Keratinocyte (primary cell): ENCODE data around the gene LRFN4. TPM values are rescaled to one million over a fixed set of nuclear protein-coding genes. Genes with fewer than 3 reads are reported as not detected.

Experiments
- DNase-seq: peaks from one replicate; pipeline ENCODE4 v3.0.0-alpha.2; 2011; ENCODE audit warnings: low read depth, missing footprints, low spot score
- FAIRE-seq: peaks from 2 replicates; lab custom pipeline; 2011; peaks lifted over from hg19 to GRCh38; lab: Jason Lieb, UNC
- H2AFZ ChIP-seq: 2 replicates; pipeline ENCODE4 v1.6.0; 2012; ENCODE audit warnings: low read length, control low read depth, inconsistent platforms; ENCODE audit not compliant: control insufficient read depth
- H3K27ac ChIP-seq: 2 replicates; pipeline ENCODE4 v1.5.1; 2011; ENCODE audit warnings: low read length; ENCODE audit not compliant: control insufficient read depth, insufficient read depth
- H3K27me3 ChIP-seq: 3 replicates; pipeline ENCODE4 v1.6.0; 2011; ENCODE audit warnings: low read length; ENCODE audit not compliant: control insufficient read depth, insufficient read depth; ENCODE audit errors: extremely low read depth
- H3K36me3 ChIP-seq, 2 experiments: 2 replicates in 1 of 2; 3 replicates in 1 of 2; pipeline ENCODE4 v1.5.1; 2011; ENCODE audit warnings: low read length in 2 of 2, mild to moderate bottlenecking in 1 of 2; ENCODE audit not compliant: control insufficient read depth in 2 of 2, insufficient read depth in 2 of 2; ENCODE audit errors: extremely low read depth in 1 of 2
- H3K4me1 ChIP-seq: 3 replicates; pipeline ENCODE4 v1.5.1; 2011; ENCODE audit warnings: low read length; ENCODE audit not compliant: control insufficient read depth, insufficient read depth; ENCODE audit errors: extremely low read depth
- H3K4me2 ChIP-seq: 3 replicates; pipeline ENCODE4 v1.6.0; 2011; ENCODE audit warnings: low read depth, low read length; ENCODE audit not compliant: control insufficient read depth, insufficient read depth; ENCODE audit errors: extremely low read depth
- H3K4me3 ChIP-seq, 3 experiments: fragments of 200-600 bp in 1 of 3; sonication (generic) in 1 of 3; 2 replicates in 2 of 3; 3 replicates in 1 of 3; pipeline ENCODE4 v1.5.1; 2011 to 2016; ENCODE audit warnings: low read length in 3 of 3, mild to moderate bottlenecking in 3 of 3, control low read depth in 2 of 3, inconsistent platforms in 1 of 3, low read depth in 1 of 3, mixed read lengths in 1 of 3, mixed run types in 1 of 3, moderate library complexity in 1 of 3; ENCODE audit not compliant: control insufficient read depth in 2 of 3, insufficient read depth in 2 of 3; ENCODE audit errors: extremely low read depth in 1 of 3
- H3K79me2 ChIP-seq: 2 replicates; pipeline ENCODE4 v1.6.0; 2012; ENCODE audit warnings: low read length; ENCODE audit not compliant: control insufficient read depth, insufficient read depth
- H3K9ac ChIP-seq: 3 replicates; pipeline ENCODE4 v1.6.0; 2011; ENCODE audit warnings: low read length; ENCODE audit not compliant: control insufficient read depth, insufficient read depth; ENCODE audit errors: extremely low read depth
- H3K9me1 ChIP-seq: 3 replicates; pipeline ENCODE4 v1.6.0; 2011; ENCODE audit warnings: low read length; ENCODE audit not compliant: control insufficient read depth, insufficient read depth; ENCODE audit errors: extremely low read depth
- H3K9me3 ChIP-seq: 2 replicates; pipeline ENCODE4 v1.5.1; 2012; ENCODE audit warnings: low read depth, low read length; ENCODE audit not compliant: control insufficient read depth
- H4K20me1 ChIP-seq: 3 replicates; pipeline ENCODE4 v1.6.0; 2011; ENCODE audit warnings: low read length; ENCODE audit not compliant: control insufficient read depth, insufficient read depth; ENCODE audit errors: extremely low read depth
- CTCF ChIP-seq, 3 experiments: IDR thresholded peaks in 1 of 3; conservative IDR thresholded peaks in 1 of 3; optimal IDR thresholded peaks in 1 of 3; 2 replicates in 2 of 3; 3 replicates in 1 of 3; pipeline versions ENCODE3 to v1.5.1; 2011; ENCODE audit warnings: low read length in 3 of 3, mild to moderate bottlenecking in 3 of 3, moderate library complexity in 2 of 3, control low read depth in 1 of 3, inconsistent platforms in 1 of 3; ENCODE audit not compliant: insufficient read depth in 2 of 3; ENCODE audit errors: extremely low read depth in 1 of 3
- EZH2 ChIP-seq: IDR thresholded peaks from one replicate; pipeline ENCODE4 v1.6.1; 2012; ENCODE audit warnings: inconsistent platforms, mild to moderate bottlenecking, low read length, moderate library complexity
- dilution Hi-C: fragments of 300-500 bp; cut with MboI; formaldehyde crosslinking; loops from one replicate; pipeline ENCODE4 v1.7.0; 2020; ENCODE audit warnings: low sequenced_read_pairs; ENCODE audit not compliant: extremely low pct_ligation_motif_present
- polyA plus RNA-seq, 5 experiments: library from polyadenylated mRNA; depleted of rRNA in 3 of 5; stranded (reverse) in 3 of 5; stranded (forward) in 1 of 5; unstranded in 1 of 5; fragments of >200 nt; gene quantifications; 1 replicate in 1 of 5; 2 replicates in 3 of 5; 3 replicates in 1 of 5; pipeline versions ENCODE4 v1.2.1 to v1.2.3, GENCODE V29; 2011 to 2012; ENCODE audit warnings: missing spikeins in 2 of 5, low read depth in 1 of 5, low replicate concordance in 1 of 5

Gene LRFN4
- polyA plus RNA-seq, 1 donor (not counting 4 experiments of a cell fraction or from before 2014, with no cell fraction given) = 1.1 TPM

DNA sequence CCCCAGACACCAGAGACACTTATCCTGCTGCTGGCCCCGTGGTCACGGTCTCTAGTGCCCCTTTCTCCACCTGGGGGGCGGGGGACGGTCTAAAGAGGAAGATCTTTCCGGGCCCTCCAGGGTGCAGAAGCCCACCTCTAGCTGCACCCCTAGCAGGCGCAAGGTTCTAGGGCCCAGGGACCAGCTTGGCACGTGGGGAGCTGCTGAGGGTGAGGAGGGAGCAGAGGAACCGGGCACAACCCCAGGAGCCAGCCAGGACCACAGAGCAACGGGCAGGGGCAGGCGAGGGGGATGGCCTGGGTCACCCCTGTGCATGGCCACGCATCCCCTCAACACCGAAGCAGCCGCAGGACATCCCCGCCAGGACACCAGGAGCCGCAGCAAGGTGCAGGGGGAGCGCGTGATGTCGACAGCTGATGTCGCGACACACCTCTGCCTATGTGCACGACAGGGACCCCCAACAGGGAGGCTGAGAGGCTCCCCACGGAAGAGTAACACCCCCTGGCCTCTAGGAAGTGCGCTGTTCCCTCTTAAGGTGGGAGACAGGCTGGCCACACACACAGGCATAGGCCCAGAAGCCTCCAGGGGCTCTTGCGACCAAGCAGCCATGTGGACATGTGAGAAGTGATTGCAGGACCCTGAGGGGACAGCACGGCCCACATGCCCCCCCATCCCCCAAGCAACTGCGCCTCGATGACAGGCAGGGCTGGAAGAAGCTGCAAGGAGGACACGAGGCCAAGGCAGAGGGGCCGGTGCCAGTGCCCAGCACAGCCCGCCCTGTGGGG lies 5.1 kb downstream of the LRFN4 start:
- no peak for FAIRE-seq
- peaks cover 6% of the 10 kb centered on the region for H4K20me1 ChIP-seq
- no peaks in the 10 kb centered on the region for H3K79me2 ChIP-seq
- DNase-seq = no peak
- H3K27me3 ChIP-seq = no peaks in the 10 kb centered on the region
- peaks cover 4 to 15% of the 10 kb centered on the region in 2 experiments for H3K36me3 ChIP-seq
- H3K27ac ChIP-seq = no peak overlapping the region
- no peak overlapping the region for H3K4me2 ChIP-seq
- TF ChIP-seq EZH2 (no peak), CTCF (optimal IDR thresholded peaks at IDR 0.05 in 1 of 3, IDR thresholded peaks at IDR 0.05 in 1 of 3, conservative IDR thresholded peaks at IDR 0.05 in 1 of 3; ENCODE audit: extremely low read depth in 1 of 3, insufficient read depth in 2 of 3, low read length in 3 of 3) (no peak)
- no peak overlapping the region for H3K9ac ChIP-seq
- H3K4me3 ChIP-seq = no peak overlapping the region
- H3K9me3 ChIP-seq = no peaks in the 10 kb centered on the region
- dilution Hi-C loops = no loop called here
- H3K9me1 ChIP-seq = no peaks in the 10 kb centered on the region
- no peak overlapping the region for H2AFZ ChIP-seq
- peaks cover 16% of the 10 kb centered on the region for H3K4me1 ChIP-seq

- no peaks in the 10 kb centered on the region for H3K9me3 ChIP-seq
- peaks cover 6% of the 10 kb centered on the region for H4K20me1 ChIP-seq
- H3K9me1 ChIP-seq = no peaks in the 10 kb centered on the region
- no peaks in the 10 kb centered on the region for H3K79me2 ChIP-seq
- peaks cover 16% of the 10 kb centered on the region for H3K4me1 ChIP-seq
- H2AFZ ChIP-seq = no peak overlapping the region
- H3K4me2 ChIP-seq = no peak overlapping the region
- dilution Hi-C loops = no loop called here
- H3K9ac ChIP-seq = no peak overlapping the region
- DNase-seq (no peak), FAIRE-seq (no peak)
- H3K36me3 ChIP-seq = peaks cover 4 to 18% of the 10 kb centered on the region in 2 experiments
- no peak overlapping the region for H3K27ac ChIP-seq
- no peak overlapping the region for H3K4me3 ChIP-seq
- TF ChIP-seq CTCF (optimal IDR thresholded peaks at IDR 0.05 in 1 of 3, IDR thresholded peaks at IDR 0.05 in 1 of 3, conservative IDR thresholded peaks at IDR 0.05 in 1 of 3; ENCODE audit: extremely low read depth in 1 of 3, insufficient read depth in 2 of 3, low read length in 3 of 3) = no peak
- TF ChIP-seq EZH2 = no peak
- no peaks in the 10 kb centered on the region for H3K27me3 ChIP-seq
Measured at GRCh38 chr11:66862559-66863037, 5.7 kb downstream of the LRFN4 start.
